NB4 (cell line): Measurements from ENCODE around the gene MTRFR.

ENCODE experiments used
- CTCF ChIP-seq: IDR thresholded peaks from one replicate; pipeline ENCODE4 v1.5.1; 2012; ENCODE audit warnings: low read depth, low read length
- MYC ChIP-seq: IDR thresholded peaks from 2 replicates; pipeline ENCODE4 v1.6.1; 2011; ENCODE audit warnings: low read depth, low read length
- POLR2A ChIP-seq: IDR thresholded peaks from 2 replicates; pipeline ENCODE4 v1.6.1; 2011; ENCODE audit warnings: mild to moderate bottlenecking; ENCODE audit not compliant: insufficient read length; ENCODE audit errors: extremely low read depth

GRCh38 chr12:123225443-123225842 lies 7.8 kb upstream of the MTRFR start:
- TF ChIP-seq POLR2A (no peak), CTCF (no peak), MYC (no peak)
